GM23338 (cell line): Measurements from ENCODE around the gene MFN1. TPM values are rescaled to one million over a fixed set of nuclear protein-coding genes. Genes with fewer than 3 reads are reported as not detected.

ENCODE experiments used
- CREB1 ChIP-seq: fragments of 250-450 bp; sonication (Bioruptor Pico); IDR thresholded peaks from 2 replicates; pipeline ENCODE4 v1.5.0; 2020; ENCODE audit warnings: low read depth, mild to moderate bottlenecking, moderate library complexity
- EZH2phosphoT487 ChIP-seq: fragments of 200-600 bp; sonication (generic); IDR thresholded peaks from one replicate; pipeline ENCODE4 v1.8.1; 2018; ENCODE audit warnings: antibody characterized with exemption; ENCODE audit not compliant: unreplicated experiment
- JUNB ChIP-seq: IDR thresholded peaks from one replicate; pipeline ENCODE4 v1.6.1; 2016; ENCODE audit warnings: antibody characterized with exemption; ENCODE audit not compliant: unreplicated experiment
- NANOG ChIP-seq: IDR thresholded peaks from 2 replicates; pipeline ENCODE4 v1.6.1; 2016; ENCODE audit warnings: antibody characterized with exemption, borderline replicate concordance
- STAT1 ChIP-seq: IDR thresholded peaks from one replicate; pipeline ENCODE4 v1.6.1; 2016; ENCODE audit warnings: antibody characterized with exemption; ENCODE audit not compliant: unreplicated experiment
- ZNF114 ChIP-seq: fragments of 250-450 bp; sonication (Bioruptor Pico); IDR thresholded peaks from 2 replicates; pipeline ENCODE4 v1.5.0; 2020; ENCODE audit warnings: mild to moderate bottlenecking, moderate library complexity
- polyA plus RNA-seq: library from polyadenylated mRNA; unstranded; fragments of >200 nt; fragmentation: Nextera tagmentation; extraction: Ambion mirVana; gene quantifications from 2 replicates; pipeline ENCODE4 v1.2.1, GENCODE V29; 2016
- total RNA-seq: library from RNA; depleted of rRNA; stranded (reverse); fragments of >200 nt; shearing (Covaris generic); gene quantifications from 2 replicates; pipeline ENCODE4 v1.2.3, GENCODE V29; 2014
- TF ChIP-seq, protein P1 (sequence below): fragments of 250-450 bp; sonication (Bioruptor Pico); IDR thresholded peaks from 2 replicates; pipeline ENCODE4 v1.5.0; 2020; ENCODE audit warnings: mild to moderate bottlenecking, moderate library complexity
- TF ChIP-seq, protein P2 (sequence below): IDR thresholded peaks from 2 replicates; pipeline ENCODE4 v1.6.1; 2016; ENCODE audit warnings: antibody characterized with exemption
- TF ChIP-seq, protein P3 (sequence below), 2 experiments: fragments of 200-600 bp in 1 of 2; sonication (generic) in 1 of 2; conservative IDR thresholded peaks; 2 replicates each; pipeline versions ENCODE4 v1.5.1 to v1.6.1; 2016 to 2017; ENCODE audit warnings: antibody characterized with exemption in 2 of 2, low read depth in 2 of 2, mild to moderate bottlenecking in 2 of 2, moderate library complexity in 1 of 2

MFN1 gene
- total and polyA plus RNA-seq, 2 experiments from 2014 or later = 16.1 to 36.2 TPM

DNA sequence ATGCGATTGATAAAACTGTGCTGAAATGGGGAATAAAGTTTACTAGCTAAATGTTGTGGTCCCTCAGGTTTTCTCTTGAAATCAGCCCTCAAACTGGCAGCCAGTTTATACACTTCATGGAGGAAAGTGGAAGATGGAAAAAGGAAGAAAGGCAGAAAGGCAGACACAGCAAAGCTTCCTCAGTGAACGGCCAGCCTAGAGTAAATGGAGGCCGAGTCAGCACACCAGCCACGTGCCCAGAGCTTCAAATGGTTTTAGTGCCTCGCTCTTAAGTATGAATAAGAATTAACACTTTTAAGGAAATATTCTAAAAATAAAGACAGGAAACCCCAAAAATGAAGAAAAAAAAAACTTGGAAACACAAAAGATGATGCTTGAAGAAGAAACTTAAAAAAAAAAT, 55.5 kb downstream of the MFN1 start (continued):
- TF ChIP-seq, protein P1, sequence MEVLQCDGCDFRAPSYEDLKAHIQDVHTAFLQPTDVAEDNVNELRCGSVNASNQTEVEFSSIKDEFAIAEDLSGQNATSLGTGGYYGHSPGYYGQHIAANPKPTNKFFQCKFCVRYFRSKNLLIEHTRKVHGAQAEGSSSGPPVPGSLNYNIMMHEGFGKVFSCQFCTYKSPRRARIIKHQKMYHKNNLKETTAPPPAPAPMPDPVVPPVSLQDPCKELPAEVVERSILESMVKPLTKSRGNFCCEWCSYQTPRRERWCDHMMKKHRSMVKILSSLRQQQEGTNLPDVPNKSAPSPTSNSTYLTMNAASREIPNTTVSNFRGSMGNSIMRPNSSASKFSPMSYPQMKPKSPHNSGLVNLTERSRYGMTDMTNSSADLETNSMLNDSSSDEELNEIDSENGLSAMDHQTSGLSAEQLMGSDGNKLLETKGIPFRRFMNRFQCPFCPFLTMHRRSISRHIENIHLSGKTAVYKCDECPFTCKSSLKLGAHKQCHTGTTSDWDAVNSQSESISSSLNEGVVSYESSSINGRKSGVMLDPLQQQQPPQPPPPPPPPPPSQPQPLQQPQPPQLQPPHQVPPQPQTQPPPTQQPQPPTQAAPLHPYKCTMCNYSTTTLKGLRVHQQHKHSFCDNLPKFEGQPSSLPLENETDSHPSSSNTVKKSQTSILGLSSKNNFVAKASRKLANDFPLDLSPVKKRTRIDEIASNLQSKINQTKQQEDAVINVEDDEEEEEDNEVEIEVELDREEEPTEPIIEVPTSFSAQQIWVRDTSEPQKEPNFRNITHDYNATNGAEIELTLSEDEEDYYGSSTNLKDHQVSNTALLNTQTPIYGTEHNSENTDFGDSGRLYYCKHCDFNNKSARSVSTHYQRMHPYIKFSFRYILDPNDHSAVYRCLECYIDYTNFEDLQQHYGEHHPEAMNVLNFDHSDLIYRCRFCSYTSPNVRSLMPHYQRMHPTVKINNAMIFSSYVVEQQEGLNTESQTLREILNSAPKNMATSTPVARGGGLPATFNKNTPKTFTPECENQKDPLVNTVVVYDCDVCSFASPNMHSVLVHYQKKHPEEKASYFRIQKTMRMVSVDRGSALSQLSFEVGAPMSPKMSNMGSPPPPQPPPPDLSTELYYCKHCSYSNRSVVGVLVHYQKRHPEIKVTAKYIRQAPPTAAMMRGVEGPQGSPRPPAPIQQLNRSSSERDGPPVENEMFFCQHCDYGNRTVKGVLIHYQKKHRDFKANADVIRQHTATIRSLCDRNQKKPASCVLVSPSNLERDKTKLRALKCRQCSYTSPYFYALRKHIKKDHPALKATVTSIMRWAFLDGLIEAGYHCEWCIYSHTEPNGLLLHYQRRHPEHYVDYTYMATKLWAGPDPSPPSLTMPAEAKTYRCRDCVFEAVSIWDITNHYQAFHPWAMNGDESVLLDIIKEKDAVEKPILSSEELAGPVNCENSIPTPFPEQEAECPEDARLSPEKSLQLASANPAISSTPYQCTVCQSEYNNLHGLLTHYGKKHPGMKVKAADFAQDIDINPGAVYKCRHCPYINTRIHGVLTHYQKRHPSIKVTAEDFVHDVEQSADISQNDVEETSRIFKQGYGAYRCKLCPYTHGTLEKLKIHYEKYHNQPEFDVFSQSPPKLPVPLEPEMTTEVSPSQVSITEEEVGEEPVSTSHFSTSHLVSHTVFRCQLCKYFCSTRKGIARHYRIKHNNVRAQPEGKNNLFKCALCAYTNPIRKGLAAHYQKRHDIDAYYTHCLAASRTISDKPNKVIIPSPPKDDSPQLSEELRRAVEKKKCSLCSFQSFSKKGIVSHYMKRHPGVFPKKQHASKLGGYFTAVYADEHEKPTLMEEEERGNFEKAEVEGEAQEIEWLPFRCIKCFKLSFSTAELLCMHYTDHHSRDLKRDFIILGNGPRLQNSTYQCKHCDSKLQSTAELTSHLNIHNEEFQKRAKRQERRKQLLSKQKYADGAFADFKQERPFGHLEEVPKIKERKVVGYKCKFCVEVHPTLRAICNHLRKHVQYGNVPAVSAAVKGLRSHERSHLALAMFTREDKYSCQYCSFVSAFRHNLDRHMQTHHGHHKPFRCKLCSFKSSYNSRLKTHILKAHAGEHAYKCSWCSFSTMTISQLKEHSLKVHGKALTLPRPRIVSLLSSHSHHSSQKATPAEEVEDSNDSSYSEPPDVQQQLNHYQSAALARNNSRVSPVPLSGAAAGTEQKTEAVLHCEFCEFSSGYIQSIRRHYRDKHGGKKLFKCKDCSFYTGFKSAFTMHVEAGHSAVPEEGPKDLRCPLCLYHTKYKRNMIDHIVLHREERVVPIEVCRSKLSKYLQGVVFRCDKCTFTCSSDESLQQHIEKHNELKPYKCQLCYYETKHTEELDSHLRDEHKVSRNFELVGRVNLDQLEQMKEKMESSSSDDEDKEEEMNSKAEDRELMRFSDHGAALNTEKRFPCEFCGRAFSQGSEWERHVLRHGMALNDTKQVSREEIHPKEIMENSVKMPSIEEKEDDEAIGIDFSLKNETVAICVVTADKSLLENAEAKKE = no peak
- TF ChIP-seq ZNF114 (no peak), CREB1 (no peak), EZH2phosphoT487 (no peak), STAT1 (no peak), NANOG (no peak), JUNB (no peak)
- TF ChIP-seq, protein P2, sequence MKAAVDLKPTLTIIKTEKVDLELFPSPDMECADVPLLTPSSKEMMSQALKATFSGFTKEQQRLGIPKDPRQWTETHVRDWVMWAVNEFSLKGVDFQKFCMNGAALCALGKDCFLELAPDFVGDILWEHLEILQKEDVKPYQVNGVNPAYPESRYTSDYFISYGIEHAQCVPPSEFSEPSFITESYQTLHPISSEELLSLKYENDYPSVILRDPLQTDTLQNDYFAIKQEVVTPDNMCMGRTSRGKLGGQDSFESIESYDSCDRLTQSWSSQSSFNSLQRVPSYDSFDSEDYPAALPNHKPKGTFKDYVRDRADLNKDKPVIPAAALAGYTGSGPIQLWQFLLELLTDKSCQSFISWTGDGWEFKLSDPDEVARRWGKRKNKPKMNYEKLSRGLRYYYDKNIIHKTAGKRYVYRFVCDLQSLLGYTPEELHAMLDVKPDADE = no peak
- TF ChIP-seq, protein P3, sequence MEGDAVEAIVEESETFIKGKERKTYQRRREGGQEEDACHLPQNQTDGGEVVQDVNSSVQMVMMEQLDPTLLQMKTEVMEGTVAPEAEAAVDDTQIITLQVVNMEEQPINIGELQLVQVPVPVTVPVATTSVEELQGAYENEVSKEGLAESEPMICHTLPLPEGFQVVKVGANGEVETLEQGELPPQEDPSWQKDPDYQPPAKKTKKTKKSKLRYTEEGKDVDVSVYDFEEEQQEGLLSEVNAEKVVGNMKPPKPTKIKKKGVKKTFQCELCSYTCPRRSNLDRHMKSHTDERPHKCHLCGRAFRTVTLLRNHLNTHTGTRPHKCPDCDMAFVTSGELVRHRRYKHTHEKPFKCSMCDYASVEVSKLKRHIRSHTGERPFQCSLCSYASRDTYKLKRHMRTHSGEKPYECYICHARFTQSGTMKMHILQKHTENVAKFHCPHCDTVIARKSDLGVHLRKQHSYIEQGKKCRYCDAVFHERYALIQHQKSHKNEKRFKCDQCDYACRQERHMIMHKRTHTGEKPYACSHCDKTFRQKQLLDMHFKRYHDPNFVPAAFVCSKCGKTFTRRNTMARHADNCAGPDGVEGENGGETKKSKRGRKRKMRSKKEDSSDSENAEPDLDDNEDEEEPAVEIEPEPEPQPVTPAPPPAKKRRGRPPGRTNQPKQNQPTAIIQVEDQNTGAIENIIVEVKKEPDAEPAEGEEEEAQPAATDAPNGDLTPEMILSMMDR (conservative IDR thresholded peaks at IDR 0.05; ENCODE audit: low read depth in 2 of 2) = no peak
